A549 treated with DMSO at 1 μM for 4 hours (cell line): ENCODE data around the gene FEZ2. TPM values are rescaled to one million over a fixed set of nuclear protein-coding genes. Genes with fewer than 3 reads are reported as not detected.

Experiments
- total RNA-seq: library from RNA; stranded (reverse); fragments of 200-300 nt; extraction: Qiagen RNA extraction; gene quantifications from 5 replicates; pipeline ENCODE4 v1.2.3, GENCODE V29; 2022; ENCODE audit warnings: low read depth

FEZ2 gene
- 40.7 to 54.9 TPM (median 48.7 TPM) in 5 replicates for total RNA-seq

GRCh38 chr2:36597532-36598377 lies at the start of gene FEZ2:
Gene FEZ2 (minus strand): TSS chr2:36598168. CDS start chr2:36598142, 26 bp downstream.

Other genes with a start within 250 kb of the FEZ2 start
- gene CRIM1, start 242.4 kb downstream of the FEZ2 start, total RNA-seq, result 123 to 186 TPM (median 158 TPM) in 5 replicates
- gene VIT, start 98.5 kb upstream of the FEZ2 start, total RNA-seq, result 0.05 TPM in 1 of 5 replicates, not detected in the others